Brain microvascular endothelial cell (primary cell): ENCODE measurements around the gene TACSTD2.

Source experiments
- DNase-seq: peaks from one replicate; pipeline ENCODE4 v3.0.0-alpha.2; 2020
- H3K27ac ChIP-seq: fragments of 250-450 bp; sonication (Bioruptor Pico); 2 replicates; pipeline ENCODE4 v1.5.1; 2020; ENCODE audit warnings: mild to moderate bottlenecking, moderate library complexity
- H3K27me3 ChIP-seq: fragments of 250-450 bp; sonication (Bioruptor Pico); replicated peaks from 2 replicates; pipeline ENCODE4 v1.5.1; 2020; ENCODE audit warnings: mild to moderate bottlenecking
- H3K36me3 ChIP-seq: fragments of 250-450 bp; sonication (Bioruptor Pico); replicated peaks from 2 replicates; pipeline ENCODE4 v1.5.1; 2020; ENCODE audit warnings: mild to moderate bottlenecking
- H3K4me3 ChIP-seq: 2 replicates; pipeline ENCODE4 v1.5.1; 2011; ENCODE audit warnings: low read depth, mild to moderate bottlenecking, control low read depth, low read length, moderate library complexity
- in situ Hi-C: cut with HindIII; loops from 2 replicates; pipeline ENCODE4 v1.10.0; 2017; ENCODE audit warnings: low sequenced_read_pairs, low pct_ligation_motif_present
- TF ChIP-seq, protein P1 (sequence below): IDR thresholded peaks from 2 replicates; pipeline ENCODE4 v1.5.1; 2011; ENCODE audit warnings: low read depth, mild to moderate bottlenecking, moderate library complexity, low read length, control low read depth, inconsistent platforms; ENCODE audit errors: missing control alignments

TACSTD2 gene

GRCh38 chr1:58573705-58574591 is 3.1 kb downstream of the TACSTD2 start:
- no peak for DNase-seq
- Histone ChIP-seq H3K4me3 (no peak overlapping the region), H3K27me3 (peaks cover 17% of the 10 kb centered on the region), H3K36me3 (no peaks in the 10 kb centered on the region), H3K27ac (no peak overlapping the region)
- TF ChIP-seq, protein P1, sequence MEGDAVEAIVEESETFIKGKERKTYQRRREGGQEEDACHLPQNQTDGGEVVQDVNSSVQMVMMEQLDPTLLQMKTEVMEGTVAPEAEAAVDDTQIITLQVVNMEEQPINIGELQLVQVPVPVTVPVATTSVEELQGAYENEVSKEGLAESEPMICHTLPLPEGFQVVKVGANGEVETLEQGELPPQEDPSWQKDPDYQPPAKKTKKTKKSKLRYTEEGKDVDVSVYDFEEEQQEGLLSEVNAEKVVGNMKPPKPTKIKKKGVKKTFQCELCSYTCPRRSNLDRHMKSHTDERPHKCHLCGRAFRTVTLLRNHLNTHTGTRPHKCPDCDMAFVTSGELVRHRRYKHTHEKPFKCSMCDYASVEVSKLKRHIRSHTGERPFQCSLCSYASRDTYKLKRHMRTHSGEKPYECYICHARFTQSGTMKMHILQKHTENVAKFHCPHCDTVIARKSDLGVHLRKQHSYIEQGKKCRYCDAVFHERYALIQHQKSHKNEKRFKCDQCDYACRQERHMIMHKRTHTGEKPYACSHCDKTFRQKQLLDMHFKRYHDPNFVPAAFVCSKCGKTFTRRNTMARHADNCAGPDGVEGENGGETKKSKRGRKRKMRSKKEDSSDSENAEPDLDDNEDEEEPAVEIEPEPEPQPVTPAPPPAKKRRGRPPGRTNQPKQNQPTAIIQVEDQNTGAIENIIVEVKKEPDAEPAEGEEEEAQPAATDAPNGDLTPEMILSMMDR: no peak
- in situ Hi-C loops: no loop called here

DNA sequence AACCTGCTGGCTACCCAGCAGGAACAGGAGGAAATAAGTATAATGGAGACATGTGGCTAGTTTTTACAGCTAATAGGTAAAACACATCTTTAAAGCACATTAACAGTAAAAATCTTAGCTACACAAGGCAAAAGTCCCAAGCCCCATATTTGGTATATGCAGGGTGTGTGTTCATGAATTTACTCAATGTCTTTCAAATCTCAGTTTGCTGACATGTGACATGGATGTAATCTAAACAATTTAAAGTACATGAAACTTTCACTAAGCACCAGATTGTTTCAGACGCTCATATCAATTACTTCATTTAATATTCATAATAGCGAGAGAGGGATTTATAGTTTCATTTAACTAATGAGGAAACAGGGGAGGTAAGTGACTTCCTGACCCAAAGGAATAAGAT is 3.9 kb downstream of the TACSTD2 start:
- in situ Hi-C loops: no loop called here

GRCh38 chr1:58572690-58573089 is 4.4 kb downstream of the TACSTD2 start:
- in situ Hi-C loops: no loop called here
- no peak for DNase-seq
- no peaks in the 10 kb centered on the region for H3K36me3 ChIP-seq
- peaks cover 17% of the 10 kb centered on the region for H3K27me3 ChIP-seq
- TF ChIP-seq, protein P1: no peak
- no peak overlapping the region for H3K27ac ChIP-seq
- no peak overlapping the region for H3K4me3 ChIP-seq

More for the DNA sequence above, 3.9 kb downstream of the TACSTD2 start:
- DNase-seq: no peak
- no peaks in the 10 kb centered on the region for H3K36me3 ChIP-seq
- H3K27ac ChIP-seq: no peak overlapping the region
- H3K27me3 ChIP-seq: peaks cover 17% of the 10 kb centered on the region
- H3K4me3 ChIP-seq: no peak overlapping the region
- TF ChIP-seq, protein P1: no peak

- DNase-seq: no peak
These were observed 5.4 kb downstream of the TACSTD2 start for GRCh38 chr1:58571616-58572015.

DNA sequence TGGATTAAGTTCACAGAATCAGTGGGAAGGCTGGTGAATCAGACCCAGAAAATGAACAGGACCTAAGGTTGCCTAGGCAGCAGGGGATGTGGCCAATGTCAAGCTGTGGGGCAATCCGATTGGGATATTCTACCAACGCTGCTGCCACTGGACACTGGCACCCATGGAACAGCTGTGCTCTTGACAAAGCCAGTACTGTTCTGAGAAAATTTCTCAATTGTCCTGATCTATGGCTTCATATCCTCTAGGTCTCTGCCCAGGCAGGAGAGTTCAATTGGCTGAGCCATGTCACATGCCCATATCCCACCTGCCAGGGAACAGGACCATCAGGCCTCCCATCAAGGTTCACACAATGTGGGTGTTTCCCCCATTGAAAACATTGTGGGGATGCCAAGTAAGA is 6.2 kb downstream of the TACSTD2 start:
- in situ Hi-C loops: no loop called here
- TF ChIP-seq, protein P1: no peak

More at GRCh38 chr1:58571616-58572015, 5.4 kb downstream of the TACSTD2 start:
- no peak overlapping the region for H3K27ac ChIP-seq
- no peaks in the 10 kb centered on the region for H3K36me3 ChIP-seq
- H3K27me3 ChIP-seq: peaks cover 9% of the 10 kb centered on the region
- in situ Hi-C loops: no loop called here
- TF ChIP-seq, protein P1: no peak
- no peak overlapping the region for H3K4me3 ChIP-seq

DNA sequence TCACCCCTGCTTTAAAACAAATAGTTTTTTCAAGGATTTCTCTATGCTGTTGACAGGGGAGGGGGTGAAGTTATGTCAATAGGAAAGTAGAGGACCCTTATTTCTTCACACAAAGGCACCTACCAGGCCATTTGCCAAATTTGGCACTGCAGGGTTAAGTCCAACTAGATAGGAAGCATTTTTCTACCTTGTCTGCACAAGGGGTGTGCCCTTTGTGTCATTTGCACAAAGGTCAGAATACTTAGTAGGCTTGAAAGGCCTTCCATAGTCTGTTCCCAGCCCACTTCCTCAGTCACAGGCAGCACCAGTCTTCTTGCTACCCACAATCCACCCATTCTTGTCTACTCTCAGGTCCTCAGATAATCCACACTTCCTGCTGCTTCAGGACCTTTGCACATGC is 7.0 kb downstream of the TACSTD2 start:
- Histone ChIP-seq H3K27ac (no peak overlapping the region), H3K27me3 (peaks cover 2% of the 10 kb centered on the region)
- in situ Hi-C loops: no loop called here

More for the DNA sequence above, 6.2 kb downstream of the TACSTD2 start:
- Histone ChIP-seq H3K36me3 (no peaks in the 10 kb centered on the region), H3K27me3 (peaks cover 2% of the 10 kb centered on the region), H3K27ac (no peak overlapping the region), H3K4me3 (no peak overlapping the region)
- DNase-seq: no peak

More for the DNA sequence above, 7.0 kb downstream of the TACSTD2 start:
- TF ChIP-seq, protein P1: no peak
- DNase-seq: no peak
- H3K36me3 ChIP-seq: no peaks in the 10 kb centered on the region
- no peak overlapping the region for H3K4me3 ChIP-seq
